ENCODE measurements around the gene LINGO1. TPM values are rescaled to one million over a fixed set of nuclear protein-coding genes. Genes with fewer than 3 reads are reported as not detected.

The LINGO1 gene
- total and polyA plus RNA-seq, 4 donors: 0.33 to 5.1 (median 0.88) TPM

DNA sequence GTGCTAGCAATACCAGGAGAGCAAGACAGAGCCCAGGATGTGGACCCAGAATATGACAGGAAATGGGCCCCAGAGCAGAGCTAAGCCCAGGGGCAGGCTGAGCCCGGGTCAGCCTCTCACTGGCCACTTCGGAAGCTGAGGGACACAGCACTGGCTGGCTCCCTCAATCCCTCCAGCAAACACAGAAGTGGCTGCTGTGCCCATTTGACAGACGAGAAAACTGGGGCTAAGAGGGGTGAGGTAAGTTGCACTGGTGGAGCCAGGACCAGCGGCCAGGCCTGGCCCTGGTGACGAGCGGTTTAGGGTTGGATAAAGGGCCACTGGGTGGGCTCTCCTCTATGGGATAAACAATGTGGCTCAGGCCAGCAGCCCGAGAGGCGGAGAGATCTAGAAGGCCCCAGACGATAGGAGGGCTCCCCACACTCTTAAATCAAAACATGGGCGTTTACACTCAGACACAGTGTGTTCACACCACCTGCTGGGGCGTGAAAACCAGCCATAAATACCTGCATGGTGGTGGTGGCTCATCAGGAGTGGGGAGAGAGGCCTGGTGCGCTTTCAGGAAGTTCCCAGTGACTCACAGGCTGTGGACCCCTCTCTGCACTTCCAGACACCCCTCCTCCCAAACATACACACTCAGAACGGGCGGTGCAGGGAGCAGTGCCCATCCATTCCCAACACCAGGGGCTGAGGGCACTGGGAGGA lies 12.0 kb upstream of the LINGO1 start:
- no peaks in the 10 kb centered on the region for H3K36me3 ChIP-seq (ENCODE audit: control insufficient read depth in 4 of 4, insufficient read depth in 4 of 4, low read length in 4 of 4)
- DNase-seq (no peak), ATAC-seq (ENCODE audit: insufficient read depth, low FRiP score) (no peak)
- no peak for TF ChIP-seq CTCF (IDR thresholded peaks at IDR 0.05; ENCODE audit: control extremely low read depth, extremely low read depth)
- 81 to 82% methylated on average over 14 of the region's 14 CpGs for WGBS, 2 donors
- H3K9me3 ChIP-seq (ENCODE audit: control insufficient read depth in 4 of 4, insufficient read depth in 3 of 4, low read length in 3 of 4): no peaks in the 10 kb centered on the region
- no peak overlapping the region for H3K27ac ChIP-seq (ENCODE audit: low read depth in 1 of 2, low read length in 1 of 2)
- no peaks in the 10 kb centered on the region for H3K4me1 ChIP-seq (ENCODE audit: control insufficient read depth in 5 of 5, insufficient read depth in 5 of 5, low read length in 5 of 5)
- no peak overlapping the region for H3K9ac ChIP-seq (ENCODE audit: insufficient read depth in 1 of 2, low read length in 2 of 2)
- no peaks in the 10 kb centered on the region for H3K27me3 ChIP-seq (ENCODE audit: control insufficient read depth in 3 of 3, insufficient read depth in 3 of 3, low read length in 2 of 3)
- no peak overlapping the region for H3K4me3 ChIP-seq

GRCh38 chr15:77643764-77644163 lies 11.1 kb upstream of the LINGO1 start:
- no peak for TF ChIP-seq CTCF (IDR thresholded peaks at IDR 0.05; ENCODE audit: control extremely low read depth, extremely low read depth)
- Histone ChIP-seq H3K9me3 (ENCODE audit: control insufficient read depth in 4 of 4, insufficient read depth in 3 of 4, low read length in 3 of 4) (no peaks in the 10 kb centered on the region), H3K27me3 (ENCODE audit: control insufficient read depth in 3 of 3, insufficient read depth in 3 of 3, low read length in 2 of 3) (no peaks in the 10 kb centered on the region), H3K4me1 (ENCODE audit: control insufficient read depth in 5 of 5, insufficient read depth in 5 of 5, low read length in 5 of 5) (no peaks in the 10 kb centered on the region), H3K27ac (ENCODE audit: low read depth in 1 of 2, low read length in 1 of 2) (no peak overlapping the region), H3K4me3 (no peak overlapping the region), H3K36me3 (ENCODE audit: control insufficient read depth in 4 of 4, insufficient read depth in 4 of 4, low read length in 4 of 4) (no peaks in the 10 kb centered on the region), H3K9ac (ENCODE audit: insufficient read depth in 1 of 2, low read length in 2 of 2) (no peak overlapping the region)
- no peak for DNase-seq
- WGBS, 2 donors: 77 to 90% methylated on average over 11 of the region's 11 CpGs
- no peak for ATAC-seq (ENCODE audit: insufficient read depth, low FRiP score)

DNA sequence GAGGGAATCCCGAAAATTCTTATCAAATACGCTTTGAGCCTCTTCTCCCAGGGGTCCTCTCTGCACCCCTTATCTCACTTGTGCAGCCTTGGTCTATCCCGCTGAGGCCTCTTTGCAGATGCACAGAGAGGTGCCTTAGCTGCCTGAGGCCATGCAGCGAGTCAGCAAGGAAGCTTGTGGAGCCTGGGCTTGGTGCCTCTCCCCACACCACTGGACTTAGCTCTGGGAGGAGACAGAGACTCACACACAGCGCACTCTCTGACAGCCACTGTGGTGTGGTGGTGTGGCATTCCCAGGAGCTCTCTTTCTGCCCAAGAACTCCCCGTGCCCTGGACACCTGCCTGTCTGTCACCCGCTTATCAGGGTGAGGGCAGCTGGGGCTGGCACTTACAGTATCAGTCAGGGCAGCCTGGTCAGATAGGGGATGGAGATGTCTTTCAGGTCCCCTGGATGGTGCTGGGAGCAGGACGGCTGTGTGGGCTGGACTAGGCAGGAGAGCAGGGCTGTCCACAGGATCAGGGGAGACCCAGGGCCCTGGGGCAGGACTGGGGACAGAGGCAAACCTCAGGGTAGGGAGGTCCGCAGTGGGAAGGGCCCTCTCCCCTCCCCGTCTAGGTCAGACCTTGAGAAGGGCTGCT lies 10.2 kb upstream of the LINGO1 start:
- no peak for TF ChIP-seq CTCF (IDR thresholded peaks at IDR 0.05; ENCODE audit: control extremely low read depth, extremely low read depth)
- H3K9ac ChIP-seq (ENCODE audit: insufficient read depth in 1 of 2, low read length in 2 of 2): no peak overlapping the region
- DNase-seq (no peak), ATAC-seq (ENCODE audit: insufficient read depth, low FRiP score) (no peak)
- no peak overlapping the region for H3K27ac ChIP-seq (ENCODE audit: low read depth in 1 of 2, low read length in 1 of 2)
- H3K27me3 ChIP-seq (ENCODE audit: control insufficient read depth in 3 of 3, insufficient read depth in 3 of 3, low read length in 2 of 3): no peaks in the 10 kb centered on the region
- H3K4me1 ChIP-seq (ENCODE audit: control insufficient read depth in 5 of 5, insufficient read depth in 5 of 5, low read length in 5 of 5): no peaks in the 10 kb centered on the region
- WGBS, 2 donors: 84 to 94% methylated on average over 10 of the region's 10 CpGs
- H3K36me3 ChIP-seq (ENCODE audit: control insufficient read depth in 4 of 4, insufficient read depth in 4 of 4, low read length in 4 of 4): no peaks in the 10 kb centered on the region
- H3K9me3 ChIP-seq (ENCODE audit: control insufficient read depth in 4 of 4, insufficient read depth in 3 of 4, low read length in 3 of 4): no peaks in the 10 kb centered on the region
- no peak overlapping the region for H3K4me3 ChIP-seq
